HepG2 (cell line): ENCODE measurements around the gene CRYM. TPM values are rescaled to one million over a fixed set of nuclear protein-coding genes. Genes with fewer than 3 reads are reported as not detected.
A peak's percentile ranks its signal among the peaks of the same experiment; 100 is the strongest.

ENCODE experiments used
- CAMTA2 ChIP-seq: sonication (generic); formaldehyde crosslinking; IDR thresholded peaks from 2 replicates; pipeline ENCODE4 v1.4.0; 2020; ENCODE audit warnings: mild to moderate bottlenecking, missing genetic modification reagents, borderline replicate concordance
- DMAP1 ChIP-seq: IDR thresholded peaks from 2 replicates; pipeline ENCODE4 v1.6.1; 2016
- FLYWCH1 ChIP-seq: sonication (generic); formaldehyde crosslinking; IDR thresholded peaks from 2 replicates; pipeline ENCODE4 v1.8.1; 2023; ENCODE audit warnings: mild to moderate bottlenecking, missing genetic modification reagents
- FOXA3 ChIP-seq: IDR thresholded peaks from 2 replicates; pipeline ENCODE4 v1.6.1; 2016; ENCODE audit warnings: missing genetic modification reagents, missing compliant biosample characterization
- GABPB1 ChIP-seq: IDR thresholded peaks from 2 replicates; pipeline ENCODE4 v1.6.1; 2016; ENCODE audit warnings: mild to moderate bottlenecking, missing genetic modification reagents, moderate library complexity, missing compliant biosample characterization
- HNF4G ChIP-seq, 2 experiments: sonication (generic) in 1 of 2; formaldehyde crosslinking in 1 of 2; IDR thresholded peaks; 2 replicates each; pipeline versions ENCODE4 v1.4.0 to v1.6.1; 2011 to 2020; ENCODE audit warnings: borderline replicate concordance in 2 of 2, low read depth in 2 of 2, mild to moderate bottlenecking in 2 of 2, low read length in 1 of 2, missing genetic modification reagents in 1 of 2, moderate library complexity in 1 of 2
- HNRNPH1 ChIP-seq: fragments of 200-400 bp; formaldehyde crosslinking; optimal IDR thresholded peaks from 2 replicates; pipeline ENCODE3; 2017; ENCODE audit warnings: mild to moderate bottlenecking, low read depth, low read length
- KLF12 ChIP-seq: sonication (generic); formaldehyde crosslinking; IDR thresholded peaks from 2 replicates; pipeline ENCODE4 v1.4.0; 2020; ENCODE audit warnings: missing genetic modification reagents, borderline replicate concordance
- RFX1 ChIP-seq: fragments of 450-650 bp; IDR thresholded peaks from 2 replicates; pipeline ENCODE4 v1.6.1; 2017
- STAG1 ChIP-seq: sonication (generic); formaldehyde crosslinking; IDR thresholded peaks from 2 replicates; pipeline ENCODE4 v1.4.0; 2020; ENCODE audit warnings: missing genetic modification reagents
- U2AF2 ChIP-seq: fragments of 200-400 bp; formaldehyde crosslinking; IDR thresholded peaks from 2 replicates; pipeline ENCODE4 v1.6.1; 2017; ENCODE audit warnings: low read depth, mild to moderate bottlenecking, low read length
- ZBTB40 ChIP-seq, 2 experiments: fragments of 450-650 bp in 1 of 2; sonication (generic) in 1 of 2; formaldehyde crosslinking in 1 of 2; IDR thresholded peaks; 2 replicates each; pipeline versions ENCODE4 v1.6.1 to v1.8.0; 2016 to 2022; ENCODE audit warnings: antibody characterized with exemption in 1 of 2, mild to moderate bottlenecking in 1 of 2, missing genetic modification reagents in 1 of 2
- ZNF547 ChIP-seq: sonication (generic); formaldehyde crosslinking; IDR thresholded peaks from 2 replicates; pipeline ENCODE4 v1.5.1; 2020; ENCODE audit warnings: mild to moderate bottlenecking, missing genetic modification reagents
- ZNF605 ChIP-seq: sonication (generic); formaldehyde crosslinking; IDR thresholded peaks from 2 replicates; pipeline ENCODE4 v1.8.0; 2022; ENCODE audit warnings: mild to moderate bottlenecking, missing genetic modification reagents
- polyA plus RNA-seq, 8 experiments: library from polyadenylated mRNA; depleted of rRNA in 3 of 8; stranded (reverse) in 7 of 8; unstranded in 1 of 8; fragments of >200 nt; fragmentation: Illumina TruSeq in 4 of 8; extraction: Trizol in 4 of 8; gene quantifications; 2 replicates each; pipeline versions ENCODE4 v1.2.1 to v1.2.3, GENCODE V29; 2011 to 2016; ENCODE audit warnings: low read depth in 4 of 8, missing spikeins in 1 of 8, mixed read lengths in 1 of 8; ENCODE audit not compliant: insufficient read depth in 1 of 8
- total RNA-seq, 5 experiments: library from RNA; depleted of rRNA; stranded (reverse); fragments of >200 nt; fragmentation: Illumina TruSeq; extraction: Trizol; gene quantifications; 2 replicates each; pipeline ENCODE4 v1.2.3, GENCODE V29; 2016; ENCODE audit warnings: low read depth in 1 of 5
- TF ChIP-seq, protein P1 (sequence below): sonication (generic); formaldehyde crosslinking; IDR thresholded peaks from 2 replicates; pipeline ENCODE4 v1.5.1; 2020; ENCODE audit warnings: mild to moderate bottlenecking, missing genetic modification reagents, moderate library complexity
- TF ChIP-seq, protein P2 (sequence below): sonication (generic); formaldehyde crosslinking; IDR thresholded peaks from 2 replicates; pipeline ENCODE4 v1.9.0; 2021; ENCODE audit warnings: missing genetic modification reagents, borderline replicate concordance

Gene CRYM
- total and polyA plus RNA-seq, 2 of the 13 experiments (the other 11 are each of a cell fraction or from before 2014, with no cell fraction given), result 1.9 to 2.2 TPM

DNA sequence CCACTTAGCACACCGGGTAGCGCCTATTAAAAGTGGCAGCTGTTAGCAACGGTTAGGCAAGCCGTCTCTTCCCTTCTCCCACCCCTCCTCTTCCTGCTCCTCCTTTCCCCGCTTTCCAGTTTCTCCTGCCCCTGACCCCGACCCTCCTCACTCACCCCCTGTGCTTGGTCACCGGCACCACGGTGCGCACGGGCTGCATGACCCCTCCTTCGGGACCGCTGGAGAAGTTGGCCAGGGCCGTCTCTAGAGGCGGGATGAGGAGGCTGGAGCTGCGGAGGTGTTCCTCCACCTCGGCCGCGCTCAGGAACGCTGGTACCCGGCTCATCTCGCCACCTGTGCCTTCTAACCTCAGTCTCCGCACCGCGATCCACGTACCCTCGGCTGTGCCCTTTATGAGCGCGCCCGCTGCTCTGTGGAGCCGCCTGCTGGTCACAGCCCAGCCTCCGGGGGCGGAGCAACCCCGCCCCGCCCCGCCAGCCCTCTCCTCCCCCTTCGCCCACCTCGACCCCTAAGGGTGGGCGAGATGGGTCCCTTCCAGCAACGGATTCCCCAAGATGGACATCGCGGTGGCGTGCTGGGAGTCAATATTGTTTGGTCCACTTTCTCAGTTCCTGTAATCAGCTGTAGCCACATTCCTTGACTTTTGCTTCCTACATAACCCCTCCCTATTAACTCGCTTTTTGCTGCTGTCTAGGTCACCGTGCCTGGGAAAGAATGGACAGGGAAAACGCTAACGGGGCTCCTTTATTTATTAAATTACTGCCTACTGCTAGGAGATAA is at the start of gene CRYM (continued):
- TF ChIP-seq, protein P1, sequence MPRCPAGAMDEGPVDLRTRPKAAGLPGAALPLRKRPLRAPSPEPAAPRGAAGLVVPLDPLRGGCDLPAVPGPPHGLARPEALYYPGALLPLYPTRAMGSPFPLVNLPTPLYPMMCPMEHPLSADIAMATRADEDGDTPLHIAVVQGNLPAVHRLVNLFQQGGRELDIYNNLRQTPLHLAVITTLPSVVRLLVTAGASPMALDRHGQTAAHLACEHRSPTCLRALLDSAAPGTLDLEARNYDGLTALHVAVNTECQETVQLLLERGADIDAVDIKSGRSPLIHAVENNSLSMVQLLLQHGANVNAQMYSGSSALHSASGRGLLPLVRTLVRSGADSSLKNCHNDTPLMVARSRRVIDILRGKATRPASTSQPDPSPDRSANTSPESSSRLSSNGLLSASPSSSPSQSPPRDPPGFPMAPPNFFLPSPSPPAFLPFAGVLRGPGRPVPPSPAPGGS (CRISPR knock-in tag), result peak; percentile 44; the same call in 1 of the 2 replicates
- TF ChIP-seq HNRNPH1 (no peak), FOXA3 (CRISPR knock-in tag) (no peak; the same call in 1 of the 2 replicates), RFX1 (no peak), FLYWCH1 (CRISPR knock-in tag) (no peak), KLF12 (CRISPR knock-in tag) (peak; percentile 84; the same call in 1 of the 2 replicates), CAMTA2 (CRISPR knock-in tag) (no peak), ZBTB40 (IDR thresholded peaks at IDR 0.05) (no peak), ZBTB40 (CRISPR knock-in tag; IDR thresholded peaks at IDR 0.05) (peak; percentile 44; the same call in 1 of the 2 replicates), DMAP1 (peak; percentile 18; the same call in 1 of the 2 replicates), U2AF2 (no peak), HNF4G (IDR thresholded peaks at IDR 0.05; ENCODE audit: borderline replicate concordance, low read depth, low read length) (no peak), HNF4G (CRISPR knock-in tag; IDR thresholded peaks at IDR 0.05; ENCODE audit: borderline replicate concordance, low read depth) (peak; percentile 78; the same call in 1 of the 2 replicates), GABPB1 (CRISPR knock-in tag) (peak; percentile 78; the same call in 1 of the 2 replicates), STAG1 (CRISPR knock-in tag) (peak; percentile 94), ZNF547 (CRISPR knock-in tag) (peak; percentile 86; the same call in 1 of the 2 replicates), ZNF605 (CRISPR knock-in tag) (no peak)
- TF ChIP-seq, protein P2, sequence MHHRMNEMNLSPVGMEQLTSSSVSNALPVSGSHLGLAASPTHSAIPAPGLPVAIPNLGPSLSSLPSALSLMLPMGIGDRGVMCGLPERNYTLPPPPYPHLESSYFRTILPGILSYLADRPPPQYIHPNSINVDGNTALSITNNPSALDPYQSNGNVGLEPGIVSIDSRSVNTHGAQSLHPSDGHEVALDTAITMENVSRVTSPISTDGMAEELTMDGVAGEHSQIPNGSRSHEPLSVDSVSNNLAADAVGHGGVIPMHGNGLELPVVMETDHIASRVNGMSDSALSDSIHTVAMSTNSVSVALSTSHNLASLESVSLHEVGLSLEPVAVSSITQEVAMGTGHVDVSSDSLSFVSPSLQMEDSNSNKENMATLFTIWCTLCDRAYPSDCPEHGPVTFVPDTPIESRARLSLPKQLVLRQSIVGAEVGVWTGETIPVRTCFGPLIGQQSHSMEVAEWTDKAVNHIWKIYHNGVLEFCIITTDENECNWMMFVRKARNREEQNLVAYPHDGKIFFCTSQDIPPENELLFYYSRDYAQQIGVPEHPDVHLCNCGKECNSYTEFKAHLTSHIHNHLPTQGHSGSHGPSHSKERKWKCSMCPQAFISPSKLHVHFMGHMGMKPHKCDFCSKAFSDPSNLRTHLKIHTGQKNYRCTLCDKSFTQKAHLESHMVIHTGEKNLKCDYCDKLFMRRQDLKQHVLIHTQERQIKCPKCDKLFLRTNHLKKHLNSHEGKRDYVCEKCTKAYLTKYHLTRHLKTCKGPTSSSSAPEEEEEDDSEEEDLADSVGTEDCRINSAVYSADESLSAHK (CRISPR knock-in tag), result no peak
